Measurements from ENCODE around the gene SLC27A1. TPM values are rescaled to one million over a fixed set of nuclear protein-coding genes. Genes with fewer than 3 reads are reported as not detected.
"Not testable (repeated sequence)": the region's sequence is repeated elsewhere in the genome, so short reads cannot be mapped to it uniquely, and the experiment has no call there.

The SLC27A1 gene
- total RNA-seq, 1 experiment from 2014 or later: 8.1 TPM

GRCh38 chr19:17505223-17505622, 34.9 kb downstream of the SLC27A1 start:
- DNase-seq (ENCODE audit: extremely low read depth, low read depth): no peak

GRCh38 chr19:17506745-17507144, 36.4 kb downstream of the SLC27A1 start:
- DNase-seq (ENCODE audit: extremely low read depth, low read depth): no peak

GRCh38 chr19:17508558-17508933, 38.2 kb downstream of the SLC27A1 start:
- DNase-seq (ENCODE audit: extremely low read depth, low read depth): not testable (repeated sequence)

GRCh38 chr19:17510220-17510993, 40.1 kb downstream of the SLC27A1 start:
- DNase-seq (ENCODE audit: extremely low read depth, low read depth): no peak

- peak; percentile 43 for DNase-seq (ENCODE audit: extremely low read depth, low read depth)
These were observed 41.6 kb downstream of the SLC27A1 start for GRCh38 chr19:17511724-17512573.

GRCh38 chr19:17512574-17512939, 42.2 kb downstream of the SLC27A1 start:
- no peak for DNase-seq (ENCODE audit: extremely low read depth, low read depth)

GRCh38 chr19:17515408-17516149, 45.3 kb downstream of the SLC27A1 start:
- DNase-seq (ENCODE audit: extremely low read depth, low read depth): no peak

GRCh38 chr19:17517898-17518297, 47.6 kb downstream of the SLC27A1 start:
- DNase-seq (ENCODE audit: extremely low read depth, low read depth): no peak

- DNase-seq (ENCODE audit: extremely low read depth, low read depth): not testable (repeated sequence)
These were observed 48.3 kb downstream of the SLC27A1 start for GRCh38 chr19:17518654-17519053.

GRCh38 chr19:17519967-17520366, 49.6 kb downstream of the SLC27A1 start:
- DNase-seq (ENCODE audit: extremely low read depth, low read depth): no peak

GRCh38 chr19:17520865-17521264, 50.5 kb downstream of the SLC27A1 start:
- DNase-seq (ENCODE audit: extremely low read depth, low read depth): no peak

GRCh38 chr19:17522988-17523872, 52.9 kb downstream of the SLC27A1 start:
- DNase-seq (ENCODE audit: extremely low read depth, low read depth): no peak

GRCh38 chr19:17524651-17525050, 54.3 kb downstream of the SLC27A1 start:
- DNase-seq (ENCODE audit: extremely low read depth, low read depth): no peak

- no peak for DNase-seq (ENCODE audit: extremely low read depth, low read depth)
These were observed 54.8 kb downstream of the SLC27A1 start for GRCh38 chr19:17525141-17525540.

- DNase-seq (ENCODE audit: extremely low read depth, low read depth): no peak
These were observed 56.6 kb downstream of the SLC27A1 start for GRCh38 chr19:17526922-17527321.

- DNase-seq (ENCODE audit: extremely low read depth, low read depth): no peak
These were observed 57.0 kb downstream of the SLC27A1 start for GRCh38 chr19:17527326-17527725.

- DNase-seq (ENCODE audit: extremely low read depth, low read depth): no peak
These were observed 58.3 kb downstream of the SLC27A1 start for GRCh38 chr19:17528610-17529009.

- no peak for DNase-seq (ENCODE audit: extremely low read depth, low read depth)
These were observed 59.2 kb downstream of the SLC27A1 start for GRCh38 chr19:17529239-17530158.

- no peak for DNase-seq (ENCODE audit: extremely low read depth, low read depth)
These were observed 60.3 kb downstream of the SLC27A1 start for GRCh38 chr19:17530586-17530985.

Measured in NCI-H460 (cell line).